Activated naive CD4-positive, alpha-beta T cell treated with Interleukin-2 at 50 U/mL for 16 hours (primary cell): ENCODE results near the gene SLC6A15.

Experiments used
- DNase-seq: peaks from one replicate; pipeline ENCODE4 v3.0.0-alpha.2; 2020

SLC6A15 gene

DNA sequence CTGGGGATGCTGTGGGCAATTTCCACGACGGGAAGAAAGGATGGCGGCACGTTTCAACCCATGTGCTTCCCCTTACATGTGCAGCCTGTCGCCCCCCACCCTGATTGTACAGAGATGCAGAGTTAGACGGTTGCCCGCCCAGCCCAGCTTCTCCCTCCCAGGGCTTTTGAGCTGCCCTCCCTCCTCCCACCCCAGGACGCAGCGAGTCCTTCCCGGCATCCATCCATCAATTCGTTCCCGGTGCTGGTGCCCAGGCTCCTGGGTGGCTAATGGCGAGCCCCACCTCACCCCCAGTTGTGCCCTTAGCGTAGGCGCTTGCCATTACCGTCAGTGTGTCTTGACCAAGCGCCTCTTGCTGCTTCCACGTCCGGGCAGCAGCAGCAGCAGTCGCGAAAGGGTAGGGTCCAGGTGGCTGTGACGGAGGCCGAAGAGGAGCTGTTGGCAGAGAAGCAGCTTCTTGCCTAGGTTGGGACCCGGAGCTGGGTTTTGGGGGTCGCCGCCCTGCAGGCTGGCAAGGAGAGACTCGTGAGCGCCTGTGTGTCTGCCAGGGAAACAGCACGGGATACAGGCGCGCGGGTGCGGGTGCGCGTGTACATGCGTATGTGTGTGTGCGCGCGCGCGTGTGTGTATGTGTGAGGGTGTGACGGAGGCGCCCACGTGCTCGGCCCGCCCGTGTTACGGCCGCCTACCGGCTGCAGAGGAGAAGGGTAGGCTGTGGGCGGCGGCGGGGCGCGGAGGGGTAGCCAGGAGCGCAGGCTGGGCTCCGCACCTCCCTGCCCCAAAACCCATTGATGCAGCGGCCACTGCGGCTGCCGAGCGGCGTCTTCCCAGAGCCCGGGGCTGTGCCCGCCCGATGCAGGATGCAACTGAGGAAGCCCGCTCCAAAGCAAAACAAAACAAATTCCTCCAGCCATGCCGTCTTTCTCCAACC is at the start of gene SLC6A15:
SLC6A15 (minus strand) TSS at position 602 of the 931 bp plus-strand sequence. CDS start 20,679 bp downstream, outside the sequence.
- DNase-seq: no peak

DNA sequence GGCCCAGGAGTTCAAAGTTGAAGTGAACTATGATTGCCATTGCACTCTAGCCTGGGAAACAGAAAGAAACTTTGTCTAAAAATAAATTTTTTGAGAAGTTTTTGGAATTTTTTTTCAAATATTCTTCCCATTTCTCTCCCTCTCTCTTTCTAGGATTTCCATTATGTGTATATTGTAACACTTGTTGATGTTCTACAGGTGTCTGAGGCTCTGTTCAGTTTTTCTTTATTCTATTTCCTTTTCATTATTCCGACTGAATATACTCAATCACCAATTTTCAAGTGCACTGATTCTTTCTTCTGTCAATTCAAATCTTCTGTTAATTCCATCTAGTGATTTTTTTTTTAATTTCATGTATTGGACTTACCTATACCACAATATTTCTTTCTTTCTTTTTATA is 48.3 kb upstream of the SLC6A15 start:
- DNase-seq: no peak

DNA sequence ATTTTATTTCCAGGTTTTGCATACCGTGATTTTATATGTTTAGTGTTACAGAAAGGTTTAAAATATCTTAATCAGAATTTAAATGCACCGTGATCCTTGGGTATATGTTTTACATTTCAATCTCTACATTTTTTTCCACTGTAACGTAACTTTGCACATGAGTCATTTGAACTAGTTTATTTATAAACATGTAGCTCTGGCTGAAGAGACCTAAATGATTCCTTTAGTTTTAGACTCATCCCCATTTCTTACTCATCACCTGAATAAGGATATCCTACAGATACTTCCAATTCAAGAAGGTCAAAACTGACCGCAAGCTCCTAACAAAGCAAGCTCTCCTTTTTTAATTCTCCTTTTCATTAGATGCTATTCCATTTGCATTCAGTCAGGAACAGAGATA is 42.7 kb upstream of the SLC6A15 start:
- no peak for DNase-seq

DNA sequence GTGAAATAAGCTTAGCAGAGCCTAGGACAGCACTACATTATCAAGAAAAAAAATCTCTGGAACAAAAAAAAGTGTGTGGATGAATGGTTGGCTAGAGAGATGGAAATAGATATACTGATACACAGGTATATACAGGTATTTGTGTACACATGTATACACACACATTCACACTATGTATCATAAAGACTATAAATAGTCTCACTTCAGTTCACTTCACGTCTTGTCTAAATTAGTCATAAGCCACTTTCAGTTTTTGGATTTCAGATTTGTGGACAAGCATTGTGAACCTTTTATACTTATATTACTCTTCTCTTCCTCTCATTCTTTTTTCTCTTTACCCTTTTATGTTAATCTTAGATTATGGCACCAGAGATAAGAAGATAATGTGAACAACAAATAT is 41.8 kb upstream of the SLC6A15 start:
- DNase-seq: no peak

DNA sequence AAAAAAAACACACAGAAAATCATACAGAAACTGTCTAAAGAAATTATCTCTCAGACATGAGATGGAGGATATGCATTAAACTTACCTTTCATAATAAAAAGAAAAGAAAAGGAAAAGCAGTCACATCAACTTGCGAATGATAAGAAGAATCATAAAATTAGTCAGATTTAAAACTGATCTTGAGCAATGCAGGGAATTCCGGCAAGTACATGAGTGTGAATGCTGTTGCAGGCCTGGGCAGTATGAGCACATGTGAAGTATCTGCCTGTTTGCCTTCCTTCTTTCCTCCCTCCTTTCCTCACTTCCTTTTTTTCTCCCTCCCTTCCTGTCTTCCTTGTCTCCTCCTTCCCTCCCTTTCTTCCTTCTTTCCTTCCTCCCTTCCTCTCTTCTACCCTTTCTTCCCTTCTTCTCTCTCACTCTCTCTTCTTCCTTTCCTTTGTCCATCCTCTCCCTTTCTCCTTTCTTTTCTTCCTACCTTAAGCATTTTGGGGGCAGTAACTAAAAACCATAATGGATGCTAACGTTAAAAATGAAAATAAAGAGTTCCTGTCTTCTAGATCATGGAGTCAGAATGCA is 38.5 kb upstream of the SLC6A15 start:
- no peak for DNase-seq

DNA sequence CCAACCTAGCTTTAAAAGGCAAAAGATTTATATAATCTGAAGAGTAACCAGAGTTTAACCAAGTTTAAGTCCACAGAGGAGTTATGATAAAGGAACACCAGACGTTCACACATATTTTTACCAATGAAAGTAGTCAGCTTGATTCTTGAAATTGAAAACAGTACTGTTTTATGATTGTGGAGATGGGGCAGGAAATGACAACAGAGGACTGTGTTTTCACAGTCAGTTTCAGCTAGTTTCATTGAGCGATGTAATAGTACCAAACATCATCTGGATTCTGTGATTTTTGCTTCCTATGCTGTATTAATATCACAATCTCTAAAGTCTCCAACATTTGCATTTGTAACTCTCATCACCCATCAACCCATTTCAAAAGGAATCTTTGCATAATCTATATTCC is 34.2 kb upstream of the SLC6A15 start:
- no peak for DNase-seq

DNA sequence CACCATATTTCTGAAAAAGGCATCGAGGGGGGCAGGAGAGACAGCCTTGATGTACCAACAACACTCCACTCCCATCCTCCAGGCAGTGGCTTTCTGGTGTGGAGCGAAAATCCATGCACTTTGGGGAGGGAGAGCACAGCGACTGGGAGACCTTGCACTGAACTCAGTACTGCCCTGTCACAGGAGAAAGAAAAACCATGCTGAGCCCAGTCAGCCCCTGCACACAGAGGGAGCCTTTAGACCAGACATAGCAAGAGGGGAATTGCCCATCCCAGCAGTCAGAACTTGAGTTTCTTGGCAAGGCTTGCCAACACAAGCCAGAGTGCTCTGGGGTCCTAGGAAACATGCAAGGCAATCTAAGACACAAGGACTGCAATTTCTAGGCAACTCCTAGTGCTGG is 24.8 kb upstream of the SLC6A15 start:
- no peak for DNase-seq

DNA sequence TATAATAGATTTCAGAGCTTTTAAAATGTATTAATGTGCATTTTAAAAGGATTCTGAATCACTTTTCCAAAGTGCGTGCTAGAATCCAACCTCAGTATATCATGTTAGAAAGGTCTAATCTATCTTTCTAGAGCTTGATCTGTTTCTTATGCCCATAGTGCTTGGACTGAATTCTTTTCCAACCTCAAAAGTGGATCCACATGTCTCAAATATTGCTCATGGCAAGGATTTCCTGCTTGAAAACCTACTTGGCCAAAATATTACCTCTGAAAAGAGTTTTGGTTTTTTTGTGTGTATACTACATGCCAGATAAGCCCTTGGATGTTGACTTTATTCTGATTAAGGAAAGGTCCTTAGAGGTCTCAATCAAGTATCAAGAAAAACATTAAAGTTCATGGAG is 16.9 kb upstream of the SLC6A15 start:
- DNase-seq: no peak

DNA sequence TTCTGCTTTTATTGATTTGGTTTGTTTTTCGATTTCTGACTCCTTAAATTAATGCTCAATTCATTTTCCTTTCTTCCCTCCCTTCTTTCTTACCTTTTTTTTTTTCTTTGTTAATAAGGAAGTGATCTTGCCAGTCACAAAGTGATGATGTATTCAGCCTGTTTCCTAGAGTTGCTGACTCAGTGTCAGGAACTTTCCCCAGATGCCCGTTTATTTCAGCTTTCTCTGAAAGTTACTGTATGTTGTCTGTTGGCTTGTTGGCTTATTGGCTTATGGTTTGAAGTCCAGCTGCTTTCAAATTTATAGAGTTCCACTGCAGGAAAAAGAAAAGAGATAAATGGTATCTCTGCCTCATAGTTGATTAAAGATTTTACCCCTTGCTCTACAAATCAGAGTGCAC is 12.4 kb upstream of the SLC6A15 start:
- no peak for DNase-seq

DNA sequence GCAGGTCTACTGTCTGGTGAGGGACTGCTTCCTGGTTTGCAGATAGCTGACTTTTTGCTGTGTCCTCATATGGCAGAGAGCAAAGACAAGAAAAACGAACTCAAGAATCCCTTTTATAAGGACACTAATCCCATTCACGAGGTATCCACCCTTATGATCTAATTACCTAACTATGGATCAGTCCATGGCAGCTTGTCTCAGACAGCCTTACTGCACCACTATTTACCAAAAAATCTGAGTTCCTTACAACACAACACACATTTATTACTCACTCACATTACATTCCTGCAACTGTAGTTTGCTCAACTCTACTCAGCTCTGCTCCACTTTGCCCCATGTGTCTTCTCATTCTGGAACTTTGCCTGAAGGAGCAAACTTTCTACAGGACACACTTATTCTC is 10.1 kb upstream of the SLC6A15 start:
- DNase-seq: no peak

DNA sequence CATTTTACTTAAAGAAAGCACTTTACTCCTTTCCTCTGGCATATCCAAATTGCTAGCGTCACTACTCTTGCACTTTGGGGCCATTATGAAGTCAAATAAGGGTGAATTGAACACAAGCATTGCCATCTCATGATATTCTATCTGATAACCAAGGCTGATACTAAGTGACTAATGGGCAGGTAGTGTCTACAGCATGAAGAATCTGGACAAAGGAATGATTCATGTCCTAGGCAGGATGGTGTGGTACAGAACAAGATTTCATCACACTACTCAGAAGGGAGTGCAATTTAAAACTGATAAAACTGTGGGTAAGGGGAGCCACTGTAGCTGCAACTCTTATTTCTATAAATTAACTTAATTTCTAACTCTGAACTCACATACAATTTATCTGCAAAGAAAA is 7.7 kb upstream of the SLC6A15 start:
- no peak for DNase-seq

DNA sequence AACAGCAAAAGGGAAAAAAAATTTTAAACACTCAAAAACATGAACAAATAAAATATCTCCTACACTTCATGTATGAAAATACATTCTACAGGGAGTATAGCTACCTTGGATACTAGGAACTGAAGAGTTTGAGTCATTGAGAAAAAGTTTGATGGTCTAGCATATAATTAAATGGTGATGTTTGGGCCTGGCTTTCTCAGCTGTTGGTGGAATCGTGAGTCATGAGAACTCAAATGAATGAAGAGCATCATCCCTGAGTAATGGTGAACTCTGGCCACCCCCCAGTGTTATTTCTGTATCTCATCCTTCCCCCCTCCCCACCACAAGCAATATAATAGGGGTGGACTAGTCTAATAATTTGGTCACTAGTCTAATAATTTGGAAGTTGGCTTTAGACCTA is 6.7 kb upstream of the SLC6A15 start:
- DNase-seq: no peak

DNA sequence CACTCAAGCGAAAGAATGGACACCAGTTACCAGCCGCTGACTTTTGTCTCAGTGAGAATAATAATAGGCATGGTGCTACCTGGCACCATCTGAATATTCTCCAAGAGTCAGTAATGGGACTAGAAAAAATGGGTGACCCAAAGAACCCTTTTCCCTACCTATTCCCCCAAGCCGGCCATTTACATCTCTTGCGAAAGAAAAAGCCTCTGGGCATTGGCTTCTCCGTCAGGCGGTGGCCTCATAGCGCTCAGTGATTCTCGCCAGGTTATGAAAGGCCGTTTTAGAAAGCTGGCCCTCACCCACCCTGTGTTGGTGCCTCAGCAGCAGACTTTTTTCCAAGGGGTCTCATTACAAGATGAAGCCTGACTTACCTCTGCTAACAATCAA is 523 bp upstream of the SLC6A15 start:
- no peak for DNase-seq

DNA sequence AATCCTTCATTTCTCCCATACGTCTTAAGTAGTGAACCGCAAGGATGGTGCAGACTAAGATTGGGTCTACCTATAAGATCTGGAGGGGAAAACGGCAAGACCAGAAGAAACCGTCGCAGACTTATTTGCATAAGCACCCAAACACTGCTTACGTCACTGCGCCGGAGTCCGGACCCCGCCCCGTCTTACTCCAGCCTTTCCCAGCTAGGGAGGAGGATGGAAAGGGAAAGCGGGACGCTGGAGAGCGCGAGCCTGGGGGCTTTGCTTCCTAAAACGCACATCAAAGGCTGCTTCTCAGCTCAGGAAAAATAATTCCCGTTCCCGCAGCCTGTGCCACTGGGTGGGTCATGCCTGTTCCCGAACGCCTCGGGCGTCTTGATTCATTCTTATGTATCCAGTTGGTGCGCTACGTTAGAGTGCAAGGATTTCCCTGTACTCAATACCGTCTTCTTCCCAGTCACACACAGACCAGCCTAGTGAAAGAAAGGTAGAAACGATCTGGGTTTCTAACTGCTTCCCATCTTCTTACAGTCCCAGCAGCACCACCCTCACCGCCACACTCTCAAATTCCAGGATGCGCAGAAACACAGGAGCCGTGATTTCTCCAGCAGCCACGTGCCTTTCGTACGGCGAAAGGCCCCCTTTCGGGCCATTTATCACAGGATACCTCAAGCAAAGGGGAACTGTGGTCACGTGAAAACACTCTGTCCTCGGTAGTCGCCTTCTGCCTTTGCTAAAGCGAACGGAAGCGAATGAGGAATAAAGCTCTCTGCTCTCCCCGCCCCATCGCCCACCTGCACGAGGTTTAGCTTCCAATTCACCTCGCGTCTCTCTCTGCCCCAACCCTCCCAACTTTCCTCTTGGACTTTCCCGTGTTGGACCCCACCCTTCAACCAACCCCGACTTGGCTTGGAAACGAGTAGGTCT is 1.1 kb downstream of the SLC6A15 start:
- DNase-seq: no peak

DNA sequence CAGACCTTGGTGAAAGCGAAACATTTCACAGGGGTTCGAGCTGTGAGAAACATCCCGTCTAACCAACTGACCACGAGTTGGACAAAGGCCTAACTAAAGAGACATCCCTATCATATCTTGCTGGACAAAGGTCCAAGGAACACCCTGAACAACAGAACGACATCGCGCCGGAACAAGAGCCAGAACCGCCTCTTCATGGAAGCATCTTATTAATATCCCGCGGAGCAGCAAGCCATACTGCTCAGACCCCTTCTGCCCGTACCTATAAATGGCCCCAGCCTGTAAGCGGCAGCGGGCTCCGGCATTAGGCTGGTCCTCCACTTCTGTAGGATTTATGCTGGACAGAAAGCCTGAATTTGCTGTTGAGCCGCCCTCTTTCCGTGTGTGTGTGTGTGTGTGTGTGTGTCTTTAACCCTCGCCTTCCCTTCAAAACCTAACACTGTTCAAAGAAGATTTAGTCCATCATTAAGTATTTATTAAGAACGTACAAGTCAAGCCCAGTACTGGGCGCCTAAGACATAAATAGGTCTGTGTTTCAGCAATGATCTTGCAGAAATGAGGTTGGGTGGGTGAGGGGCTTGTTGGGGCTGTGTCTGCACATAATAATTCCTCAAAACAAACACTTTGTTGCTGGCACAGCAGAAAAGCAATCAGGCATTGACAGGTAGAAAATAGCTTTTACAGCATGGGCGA is 1.9 kb downstream of the SLC6A15 start:
- DNase-seq: no peak

DNA sequence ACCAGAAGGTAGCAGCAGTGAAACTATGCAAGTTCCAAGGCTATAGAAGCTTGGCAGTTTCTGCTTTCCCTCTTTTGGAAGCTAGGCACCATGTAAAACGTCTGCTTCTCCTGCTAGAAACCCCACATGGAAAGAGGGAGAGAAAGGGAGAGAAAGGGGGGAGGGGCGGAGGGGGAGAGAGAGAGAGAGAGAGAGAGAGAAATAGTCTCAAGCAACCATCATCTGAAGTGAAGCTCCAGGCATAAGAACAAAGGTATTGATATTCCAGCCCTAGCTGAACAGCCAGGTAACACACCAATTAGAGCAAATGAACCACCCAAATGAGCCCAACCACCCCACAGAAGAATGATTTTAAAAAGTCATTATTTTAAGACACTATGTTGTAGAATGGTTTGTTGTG is 8.5 kb downstream of the SLC6A15 start:
- no peak for DNase-seq

DNA sequence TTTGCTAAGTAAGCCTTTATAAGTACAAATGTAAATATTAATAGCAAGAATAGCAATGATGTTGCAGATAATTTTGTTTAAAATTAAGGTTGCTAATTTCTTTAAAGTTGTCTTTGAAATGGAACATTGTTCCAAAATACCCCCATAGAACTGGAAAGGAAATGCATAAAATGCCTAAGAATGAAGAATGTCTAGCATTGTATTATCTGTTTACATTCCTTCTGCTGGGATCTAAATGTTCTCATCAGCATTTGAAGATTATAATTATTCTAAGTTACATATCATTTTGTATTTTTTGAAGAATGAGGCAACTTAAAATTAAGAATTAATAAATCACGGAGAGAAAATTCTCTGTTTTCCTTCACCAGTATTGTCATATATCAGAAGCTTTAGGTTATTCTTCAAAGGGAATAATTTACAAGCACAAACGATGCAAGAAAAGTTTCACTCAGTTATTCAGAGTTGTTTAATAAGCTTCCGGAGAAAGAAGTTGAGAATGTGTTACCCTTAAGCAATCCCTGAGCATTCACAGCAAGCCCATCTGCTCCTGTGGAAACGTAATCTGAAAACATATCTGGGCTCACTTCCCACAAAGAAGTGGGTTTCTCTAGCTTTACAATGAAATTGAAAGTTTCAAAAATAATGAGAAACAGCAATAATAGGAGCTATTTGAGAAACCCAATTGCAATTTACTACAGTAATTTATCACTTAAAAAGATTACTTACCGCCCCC is 21.3 kb downstream of the SLC6A15 start:
- no peak for DNase-seq

DNA sequence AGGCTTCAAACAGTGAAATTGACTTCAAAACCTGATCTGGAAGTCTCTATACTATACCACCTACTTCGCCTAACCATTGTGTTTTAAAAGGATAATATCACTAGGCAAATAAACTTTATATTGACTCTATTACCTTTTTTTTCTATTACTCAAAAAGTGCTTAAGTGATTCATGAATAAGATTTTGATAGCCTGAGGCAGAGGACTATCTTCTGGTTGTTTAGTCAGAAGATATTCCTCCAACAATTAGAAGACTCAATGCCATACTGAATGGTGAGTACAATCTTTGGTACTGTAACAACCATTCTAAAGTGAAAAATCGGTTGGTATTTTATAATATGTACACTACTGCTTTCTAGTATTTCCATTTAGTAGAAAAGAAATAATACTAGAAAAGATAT is 22.8 kb downstream of the SLC6A15 start:
- DNase-seq: no peak

DNA sequence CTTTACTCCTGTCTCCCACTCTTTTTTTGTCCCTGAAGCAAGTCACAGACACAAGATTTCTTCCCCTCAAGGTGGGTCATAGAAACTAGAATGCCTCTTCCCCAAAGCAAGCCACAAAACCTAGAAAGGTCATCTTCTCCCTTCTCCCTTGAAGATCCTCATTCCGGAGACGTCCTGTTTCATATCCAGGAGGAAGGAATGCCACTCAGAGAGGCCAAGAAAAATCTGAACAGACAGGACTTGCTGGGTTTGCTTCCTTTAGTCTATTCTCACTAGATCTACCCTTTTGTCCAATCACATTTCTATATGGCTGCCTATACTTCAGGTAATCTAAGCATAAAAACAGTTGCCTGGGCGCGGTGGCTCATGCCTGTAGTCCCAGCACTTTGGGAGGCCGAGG is 23.7 kb downstream of the SLC6A15 start:
- no peak for DNase-seq

DNA sequence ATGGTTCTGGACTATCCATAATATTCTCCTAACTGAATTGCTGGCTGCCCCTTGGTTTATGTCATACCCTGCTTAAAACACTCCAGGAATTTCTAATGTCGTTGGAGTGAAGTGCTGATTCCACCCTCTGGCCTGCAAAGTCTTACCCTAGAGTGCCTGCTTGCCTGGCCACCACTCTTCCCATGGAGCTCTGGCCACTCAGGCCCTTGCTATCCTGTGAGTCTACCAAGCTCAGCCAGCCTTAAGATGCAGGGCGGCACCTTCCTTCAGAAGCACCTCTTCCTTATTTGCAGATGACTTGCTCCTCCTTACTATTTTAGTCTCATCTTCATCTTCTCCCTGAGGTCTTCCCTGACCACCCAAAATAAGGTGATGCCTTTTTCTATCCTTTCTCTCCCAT is 35.3 kb downstream of the SLC6A15 start:
- DNase-seq: no peak

DNA sequence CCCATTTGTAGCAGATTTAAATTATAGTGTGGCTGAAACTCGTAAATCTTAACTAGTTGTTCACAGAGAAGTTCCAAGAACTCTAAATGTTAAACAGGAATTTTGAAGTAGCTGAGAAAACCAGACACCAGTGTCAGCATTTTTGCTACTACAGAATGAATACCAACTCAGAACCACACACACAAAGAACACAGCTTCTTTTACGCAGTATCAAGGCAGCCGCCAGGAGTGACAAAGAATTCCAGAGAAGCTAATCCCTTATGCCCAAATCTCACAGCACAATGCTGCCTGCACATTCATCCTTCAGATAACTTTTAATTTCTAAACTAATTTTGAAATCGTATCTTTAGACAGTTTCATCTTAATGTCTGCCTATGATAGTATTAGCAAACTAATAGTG is 37.4 kb downstream of the SLC6A15 start:
- DNase-seq: no peak

DNA sequence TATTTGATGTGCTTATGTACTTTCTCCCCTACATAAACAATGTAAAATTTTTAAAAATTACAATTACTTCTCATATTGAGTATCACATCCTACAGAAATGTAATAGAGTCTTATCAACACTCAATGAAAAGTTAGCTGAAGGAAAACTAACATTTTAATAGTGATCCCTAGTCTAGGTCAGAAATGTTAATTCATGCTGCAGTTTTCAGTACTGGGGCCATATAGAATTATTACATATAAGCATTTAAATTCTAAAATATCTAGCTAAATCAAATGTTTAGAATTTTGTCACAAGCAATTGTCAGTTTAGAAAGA is 37.8 kb downstream of the SLC6A15 start:
- DNase-seq: no peak
